Lung (tissue), 12 donors: ENCODE data around the gene TF. TPM values are rescaled to one million over a fixed set of nuclear protein-coding genes. Genes with fewer than 3 reads are reported as not detected.

Experiments used
- ATAC-seq: fragments of 200-7000 bp; cut with Tn5 transposase; one replicate; pipeline ENCODE4 v1.9.1; 2020; ENCODE audit warnings: moderate number of reproducible peaks; ENCODE audit not compliant: insufficient read depth, low FRiP score
- DNase-seq, 3 donors: peaks; one replicate each; pipeline ENCODE4 v3.0.0-alpha.2; 2013 to 2017
- H3K27ac ChIP-seq, 2 donors: one replicate each; pipeline ENCODE4 v1.5.1; 2013; ENCODE audit warnings: mild to moderate bottlenecking in 2 of 2, moderate library complexity in 2 of 2, control low read depth in 1 of 2, inconsistent platforms in 1 of 2, low read depth in 1 of 2, low read length in 1 of 2
- H3K27me3 ChIP-seq, 3 donors: one replicate each; pipeline ENCODE4 v1.5.1; 2013; ENCODE audit warnings: low read length in 2 of 3; ENCODE audit not compliant: control insufficient read depth in 3 of 3, insufficient read depth in 3 of 3
- H3K36me3 ChIP-seq, 4 donors: one replicate each; pipeline ENCODE4 v1.5.1; 2013; ENCODE audit warnings: low read length in 4 of 4, mild to moderate bottlenecking in 1 of 4, moderate library complexity in 1 of 4; ENCODE audit not compliant: control insufficient read depth in 4 of 4, insufficient read depth in 4 of 4
- H3K4me1 ChIP-seq, 5 donors: one replicate each; pipeline ENCODE4 v1.5.1; 2013; ENCODE audit warnings: low read length in 5 of 5, mild to moderate bottlenecking in 2 of 5, moderate library complexity in 1 of 5; ENCODE audit not compliant: control insufficient read depth in 5 of 5, insufficient read depth in 5 of 5
- H3K4me3 ChIP-seq: one replicate; pipeline ENCODE4 v1.5.1; 2013; ENCODE audit warnings: mild to moderate bottlenecking, control low read depth, moderate library complexity
- H3K9ac ChIP-seq, 2 donors: one replicate each; pipeline ENCODE4 v1.5.1; 2013; ENCODE audit warnings: low read length in 2 of 2, control low read depth in 1 of 2; ENCODE audit not compliant: insufficient read depth in 1 of 2
- H3K9me3 ChIP-seq, 4 donors: one replicate each; pipeline ENCODE4 v1.5.1; 2013; ENCODE audit warnings: low read length in 3 of 4, mild to moderate bottlenecking in 1 of 4, moderate library complexity in 1 of 4; ENCODE audit not compliant: control insufficient read depth in 4 of 4, insufficient read depth in 3 of 4
- CTCF ChIP-seq: IDR thresholded peaks from 2 replicates; pipeline ENCODE4 v1.5.1; 2012; ENCODE audit warnings: mild to moderate bottlenecking; ENCODE audit errors: control extremely low read depth, extremely low read depth
- WGBS, 2 donors: extraction: QIAGEN DNeasy Blood & Tissue Kit; methylation state at CpG; one replicate each; pipeline ENCODE4 v1.1.7; 2013; 5-methylcytosine and 5-hydroxymethylcytosine counted together
- polyA plus RNA-seq, 2 donors: library from polyadenylated mRNA; stranded (reverse); fragments of 200-250 nt; gene quantifications; one replicate each; pipeline ENCODE4 v1.2.1, GENCODE V29; 2013
- total RNA-seq, 2 donors: library from RNA; depleted of rRNA in 1 of 2; stranded (reverse); fragments of >200 nt in 1 of 2; gene quantifications; one replicate each; pipeline ENCODE4 v1.2.1, GENCODE V29; 2014 to 2021
- donor health status: control.
- donor health status: control.
- donor health status: Bipolar disorder and iron deficiency.
- donor health status: healthy.
- donor health status: DM: yes; HTN: yes; CAD: no.

The TF gene
- total and polyA plus RNA-seq, 4 donors, result 0.59 to 36.1 (median 15.7) TPM

GRCh38 chr3:133824961-133825485 lies 78.8 kb downstream of the TF start:
- H3K27me3 ChIP-seq, result no peaks in the 10 kb centered on the region
- peaks cover 8 to 25% (median 10%) of the 10 kb centered on the region in 4 donors for H3K36me3 ChIP-seq
- H3K4me1 ChIP-seq, result no peaks in the 10 kb centered on the region
- H3K27ac ChIP-seq, result no peak overlapping the region
- no peak for TF ChIP-seq CTCF
- H3K9ac ChIP-seq, result no peak overlapping the region
- WGBS, 2 donors, result 86 to 88% methylated on average over 8 of the region's 8 CpGs
- ATAC-seq (no peak), DNase-seq (no peak)
- H3K4me3 ChIP-seq, result no peak overlapping the region
- no peaks in the 10 kb centered on the region for H3K9me3 ChIP-seq

GRCh38 chr3:133825969-133826727 lies 80.0 kb downstream of the TF start:
- H3K9me3 ChIP-seq, result no peaks in the 10 kb centered on the region
- 89 to 90% methylated on average over 12 of the region's 12 CpGs for WGBS, 2 donors
- H3K4me1 ChIP-seq, result no peaks in the 10 kb centered on the region
- no peaks in the 10 kb centered on the region for H3K27me3 ChIP-seq
- no peak for TF ChIP-seq CTCF
- H3K36me3 ChIP-seq, result peaks cover 6 to 17% (median 6%) of the 10 kb centered on the region in 4 donors
- no peak overlapping the region for H3K27ac ChIP-seq
- DNase-seq (no peak), ATAC-seq (no peak)
- H3K4me3 ChIP-seq, result no peak overlapping the region
- no peak overlapping the region for H3K9ac ChIP-seq

- DNase-seq (no peak), ATAC-seq (no peak)
- Histone ChIP-seq H3K4me3 (no peak overlapping the region), H3K27me3 (no peaks in the 10 kb centered on the region), H3K27ac (no peak overlapping the region), H3K9me3 (no peaks in the 10 kb centered on the region), H3K36me3 (peaks cover 1 to 12% (median 6%) of the 10 kb centered on the region in 4 donors), H3K9ac (no peak overlapping the region), H3K4me1 (no peaks in the 10 kb centered on the region)
- TF ChIP-seq CTCF, result no peak
- 57 to 68% methylated on average over 1 of the region's 1 CpG for WGBS, 2 donors
Measured at GRCh38 chr3:133827136-133827535, 80.9 kb downstream of the TF start.

GRCh38 chr3:133827684-133828083 lies 81.5 kb downstream of the TF start:
- 84 to 87% methylated on average over 4 of the region's 4 CpGs for WGBS, 2 donors
- no peak for ATAC-seq
- H3K27me3 ChIP-seq, result no peaks in the 10 kb centered on the region
- no peaks in the 10 kb centered on the region for H3K9me3 ChIP-seq
- no peak overlapping the region for H3K9ac ChIP-seq
- no peak for DNase-seq
- H3K27ac ChIP-seq, result no peak overlapping the region
- no peak overlapping the region for H3K4me3 ChIP-seq
- peaks cover 0 to 9% (median 5%) of the 10 kb centered on the region in 4 donors for H3K36me3 ChIP-seq
- no peak for TF ChIP-seq CTCF
- H3K4me1 ChIP-seq, result no peaks in the 10 kb centered on the region
